ENCODE measurements around the gene MYL9.

GRCh38 chr20:36582322-36582721 lies 41.0 kb downstream of the MYL9 start:
- no peak for TF ChIP-seq POLR2A (IDR thresholded peaks at IDR 0.05; ENCODE audit: low read depth)
- TF ChIP-seq CTCF (IDR thresholded peaks at IDR 0.05), result no peak
- TF ChIP-seq POLR2AphosphoS5 (IDR thresholded peaks at IDR 0.05), result no peak
